ENCODE measurements around the gene ECE1.
A peak's percentile ranks its signal among the peaks of the same experiment; 100 is the strongest.

Gene ECE1

GRCh38 chr1:21337010-21337437 is 46.8 kb upstream of the ECE1 start:
- ChIA-PET CTCF (interaction anchor here (0.9 to 9.4 kb wide), 9 partner anchors 8 to 686 kb away, joined by 3 to 163 read pairs (median 8); no protein-coding TSS in a partner anchor), POLR2A (no interaction called here)
- no peak overlapping the region for H3K4me3 ChIP-seq (ENCODE audit: low read depth, low read length)
- no peak for TF ChIP-seq CTCF (IDR thresholded peaks at IDR 0.05; ENCODE audit: insufficient read depth, low read length, missing control alignments)
- DNase-seq (ENCODE audit: low read depth, low spot score): no peak

- POLR2A ChIA-PET: no interaction called here
Observed at GRCh38 chr1:21335750-21336224, 45.5 kb upstream of the ECE1 start.

GRCh38 chr1:21335088-21335691 is 44.9 kb upstream of the ECE1 start:
- DNase-seq (ENCODE audit: low read depth, low spot score): no peak
- TF ChIP-seq CTCF (IDR thresholded peaks at IDR 0.05; ENCODE audit: insufficient read depth, low read length, missing control alignments): no peak
- ChIA-PET POLR2A (no interaction called here), CTCF (interaction anchor here (0.6 to 9.4 kb wide), 25 partner anchors 8 to 639 kb away, joined by 3 to 163 read pairs (median 5); no protein-coding TSS in a partner anchor)
- peak overlapping the region; percentile 50 for H3K4me3 ChIP-seq (ENCODE audit: low read depth, low read length)

More at GRCh38 chr1:21335750-21336224, 45.5 kb upstream of the ECE1 start:
- no peak overlapping the region for H3K4me3 ChIP-seq (ENCODE audit: low read depth, low read length)
- CTCF ChIA-PET: interaction anchor here (0.6 to 9.4 kb wide), 24 partner anchors 7 to 639 kb away, joined by 3 to 163 read pairs (median 6); no protein-coding TSS in a partner anchor
- TF ChIP-seq CTCF (IDR thresholded peaks at IDR 0.05; ENCODE audit: insufficient read depth, low read length, missing control alignments): no peak
- DNase-seq (ENCODE audit: low read depth, low spot score): no peak

GRCh38 chr1:21334214-21335087 is 44.2 kb upstream of the ECE1 start:
- peak; percentile 65 for DNase-seq (ENCODE audit: low read depth, low spot score)
- TF ChIP-seq CTCF (IDR thresholded peaks at IDR 0.05; ENCODE audit: insufficient read depth, low read length, missing control alignments): peak; percentile 93
- CTCF ChIA-PET: interaction anchor here (0.6 to 9.4 kb wide), 32 partner anchors 9 to 105 kb away, joined by 3 to 163 read pairs (median 5); no protein-coding TSS in a partner anchor
- peak overlapping the region; percentile 50 for H3K4me3 ChIP-seq (ENCODE audit: low read depth, low read length)
- POLR2A ChIA-PET: interaction anchor here (0.9 to 1.4 kb wide), 3 partner anchors 10 to 73 kb away, joined by 4 to 10 read pairs (median 4); no protein-coding TSS in a partner anchor

GRCh38 chr1:21333824-21334213 is 43.6 kb upstream of the ECE1 start:
- POLR2A ChIA-PET: interaction anchor here (0.9 to 1.4 kb wide), 4 partner anchors 9 to 72 kb away, joined by 3 to 10 read pairs (median 4); no protein-coding TSS in a partner anchor
- CTCF ChIA-PET: interaction anchor here (0.6 to 9.4 kb wide), 22 partner anchors 9 to 101 kb away, joined by 3 to 163 read pairs (median 6); no protein-coding TSS in a partner anchor
- TF ChIP-seq CTCF (IDR thresholded peaks at IDR 0.05; ENCODE audit: insufficient read depth, low read length, missing control alignments): no peak
- no peak for DNase-seq (ENCODE audit: low read depth, low spot score)
- H3K4me3 ChIP-seq (ENCODE audit: low read depth, low read length): no peak overlapping the region
